HCT116 (cell line): ENCODE data around the gene RBBP8NL. TPM values are rescaled to one million over a fixed set of nuclear protein-coding genes. Genes with fewer than 3 reads are reported as not detected.

Experiments used
- ATAC-seq: fragments of 200-7000 bp; cut with Tn5 transposase; 2 replicates; pipeline ENCODE4 v1.9.1; 2020; ENCODE audit warnings: mild to moderate bottlenecking, moderate library complexity
- BruUV-seq: library from RNA; stranded (reverse); fragments of 400-500 nt; replicated peaks from 2 replicates; lab custom pipeline; 2021; lab: Mats Ljungman, UMichigan
- CTCF ChIA-PET: fragments of 300-600 bp; sonication (Branson Sonifier 250); formaldehyde crosslinking; loops from one replicate; lab custom pipeline; 2021; ENCODE audit warnings: antibody characterized with exemption; lab: Charles Lee
- POLR2A ChIA-PET: fragments of 300-600, 350-600 bp; sonication (Branson Sonifier 250); formaldehyde crosslinking; loops from one replicate; lab custom pipeline; 2021; ENCODE audit warnings: antibody characterized with exemption; lab: Charles Lee
- RAD21 ChIA-PET, 2 experiments: fragments of 300-600 bp; sonication (Branson Sonifier 250); formaldehyde crosslinking; loops; one replicate each; lab custom pipeline; 2023; ENCODE audit warnings: low total read pairs in 2 of 2; ENCODE audit not compliant: uncharacterized antibody in 2 of 2, unreplicated experiment in 2 of 2, low non-redundant PET in 1 of 2; lab: Charles Lee
- DNase-seq: peaks from one replicate; pipeline ENCODE4 v3.0.0-alpha.2; 2010; ENCODE audit warnings: low read depth, low spot score
- H2AFZ ChIP-seq: fragments of 200-600 bp; shearing (Covaris generic), sonication (generic); 2 replicates; pipeline ENCODE4 v1.6.1; 2017; ENCODE audit warnings: low read depth, mixed run types, mixed read lengths, antibody characterized with exemption, low read length; ENCODE audit not compliant: poor library complexity, severe bottlenecking
- H3K27ac ChIP-seq: 2 replicates; pipeline ENCODE4 v1.5.1; 2012; ENCODE audit warnings: low read depth, low read length
- H3K27me3 ChIP-seq: fragments of 200-600 bp; sonication (generic); 2 replicates; pipeline ENCODE4 v1.6.1; 2016; ENCODE audit warnings: mixed run types, low read length, mixed read lengths; ENCODE audit not compliant: insufficient read depth
- H3K36me3 ChIP-seq, 2 experiments: fragments of 200-500 bp in 1 of 2; fragments of 200-600 bp in 1 of 2; sonication (Bioruptor generic) in 1 of 2; sonication (generic) in 1 of 2; 2 replicates each; pipeline versions ENCODE4 v1.5.1 to v1.6.1; 2014 to 2016; ENCODE audit warnings: low read length in 2 of 2, inconsistent platforms in 1 of 2, mixed read lengths in 1 of 2, mixed run types in 1 of 2; ENCODE audit not compliant: insufficient read depth in 2 of 2, control insufficient read depth in 1 of 2
- H3K4me1 ChIP-seq, 2 experiments: fragments of 200-600 bp in 1 of 2; sonication (generic) in 1 of 2; 2 replicates each; pipeline versions ENCODE4 v1.5.1 to v1.6.1; 2012 to 2017; ENCODE audit warnings: low read length in 2 of 2, inconsistent platforms in 1 of 2, mild to moderate bottlenecking in 1 of 2, mixed read lengths in 1 of 2, mixed run types in 1 of 2, moderate library complexity in 1 of 2; ENCODE audit not compliant: insufficient read depth in 2 of 2, control insufficient read depth in 1 of 2
- H3K4me2 ChIP-seq: fragments of 200-600 bp; sonication (generic); 2 replicates; pipeline ENCODE4 v1.6.1; 2017; ENCODE audit warnings: mixed run types, low read length, mixed read lengths
- H3K4me3 ChIP-seq, 2 experiments: fragments of 200-600 bp in 1 of 2; sonication (generic) in 1 of 2; replicated peaks in 1 of 2; 2 replicates each; pipeline ENCODE4 v1.5.1; 2011 to 2016; ENCODE audit warnings: low read length in 2 of 2, control low read depth in 1 of 2, low read depth in 1 of 2, mild to moderate bottlenecking in 1 of 2, mixed read lengths in 1 of 2, mixed run types in 1 of 2
- H3K79me2 ChIP-seq: fragments of 200-600 bp; sonication (generic); 2 replicates; pipeline ENCODE4 v1.6.1; 2017; ENCODE audit warnings: mild to moderate bottlenecking, mixed run types, low read length, moderate library complexity, mixed read lengths; ENCODE audit not compliant: insufficient read depth
- H3K9ac ChIP-seq: fragments of 200-600 bp; sonication (generic); 2 replicates; pipeline ENCODE4 v1.6.1; 2016; ENCODE audit warnings: low read length, mixed read lengths
- H3K9me2 ChIP-seq: fragments of 200-600 bp; sonication (generic), shearing (Covaris generic); 2 replicates; pipeline ENCODE4 v1.6.1; 2017; ENCODE audit warnings: mixed run types, mild to moderate bottlenecking, moderate library complexity; ENCODE audit not compliant: insufficient read depth
- H3K9me3 ChIP-seq, 2 experiments: fragments of 200-500 bp in 1 of 2; fragments of 200-600 bp in 1 of 2; sonication (Bioruptor generic) in 1 of 2; sonication (generic) in 1 of 2; 2 replicates each; pipeline ENCODE4 v1.6.1; 2014 to 2017; ENCODE audit warnings: low read length in 2 of 2, mixed read lengths in 2 of 2, inconsistent platforms in 1 of 2, low read depth in 1 of 2, mild to moderate bottlenecking in 1 of 2, mixed run types in 1 of 2, moderate library complexity in 1 of 2; ENCODE audit not compliant: control insufficient read depth in 1 of 2, insufficient read depth in 1 of 2
- H4K20me1 ChIP-seq: fragments of 200-600 bp; sonication (generic), shearing (Covaris generic); 2 replicates; pipeline ENCODE4 v1.6.1; 2017; ENCODE audit warnings: mixed run types, mild to moderate bottlenecking, moderate library complexity; ENCODE audit not compliant: insufficient read depth
- RAD21 ChIP-seq: IDR thresholded peaks from 2 replicates; pipeline ENCODE4 v1.6.1; 2012; ENCODE audit warnings: low read depth, mild to moderate bottlenecking
- SRF ChIP-seq: IDR thresholded peaks from 2 replicates; pipeline ENCODE4 v1.6.1; 2012; ENCODE audit warnings: low read depth
- ZFX ChIP-seq: fragments of 450-650 bp; IDR thresholded peaks from 2 replicates; pipeline ENCODE4 v1.6.1; 2017
- intact Hi-C: fragments of 100-400 bp; cut with micrococcal nuclease; formaldehyde crosslinking; loops from 2 replicates; pipeline ENCODE4 v1.10.0; 2022
- total RNA-seq: library from RNA; stranded (reverse); gene quantifications from one replicate; pipeline ENCODE4 v1.2.1, GENCODE V29; 2021; ENCODE audit not compliant: unreplicated experiment
- TF ChIP-seq, protein P1 (sequence below), 3 experiments: fragments of 200-600 bp in 1 of 3; sonication (generic) in 1 of 3; IDR thresholded peaks in 2 of 3; conservative IDR thresholded peaks in 1 of 3; 2 replicates each; pipeline ENCODE4 v1.5.1; 2012 to 2017; ENCODE audit warnings: low read depth in 2 of 3, low read length in 2 of 3, antibody characterized with exemption in 1 of 3, borderline replicate concordance in 1 of 3, control low read depth in 1 of 3, mild to moderate bottlenecking in 1 of 3, mixed read lengths in 1 of 3, mixed run types in 1 of 3, moderate library complexity in 1 of 3; ENCODE audit not compliant: insufficient read depth in 1 of 3

RBBP8NL gene
- total RNA-seq, 1 experiment from 2014 or later: 0.59 TPM

DNA sequence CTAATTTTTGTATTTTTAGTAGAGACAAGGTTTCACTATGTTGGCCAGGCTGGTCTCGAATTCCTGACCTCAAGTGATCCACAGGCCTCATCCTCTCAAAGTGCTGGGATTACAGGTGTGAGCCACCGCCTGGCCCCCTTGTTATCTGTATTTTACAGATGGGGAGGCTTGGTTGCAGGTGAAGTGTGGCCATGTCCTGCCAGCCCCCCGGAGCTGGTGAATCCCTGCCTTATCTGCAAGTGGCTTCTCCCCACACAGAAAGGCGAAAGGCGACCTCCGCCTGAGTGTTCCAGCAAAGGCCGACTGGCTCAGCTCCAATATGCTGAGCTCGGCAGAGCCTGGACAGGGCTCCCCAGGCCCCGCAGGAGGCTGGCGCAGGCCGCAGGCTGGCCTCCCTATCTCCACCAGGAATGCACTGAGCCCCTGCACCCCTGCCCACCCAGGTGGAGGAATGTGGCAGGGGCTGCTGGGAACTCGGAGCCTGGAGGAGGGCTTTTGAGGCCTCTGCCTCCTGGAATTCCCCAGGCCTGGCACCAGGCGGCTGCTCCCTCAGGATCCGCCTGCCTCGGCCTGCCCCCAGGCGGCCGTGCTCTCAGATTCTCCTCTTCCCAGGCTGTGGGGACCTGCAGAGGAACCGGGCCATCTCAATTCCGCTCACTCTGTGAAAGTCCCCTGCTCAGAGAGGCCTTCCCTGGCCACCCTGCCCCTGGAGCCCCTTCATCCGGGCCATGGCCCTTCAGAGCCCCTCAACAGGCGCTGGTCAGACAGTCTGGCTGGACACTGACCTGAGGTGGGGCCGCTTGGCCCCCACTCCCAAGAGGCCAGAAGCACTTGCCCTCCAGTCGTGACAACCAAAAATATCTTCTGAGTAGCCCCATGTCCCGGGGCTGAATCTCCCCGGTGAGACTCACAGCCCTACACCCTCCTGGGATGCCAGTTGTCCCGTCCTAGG, 51.0 kb downstream of the RBBP8NL start:
- TF ChIP-seq, protein P1, sequence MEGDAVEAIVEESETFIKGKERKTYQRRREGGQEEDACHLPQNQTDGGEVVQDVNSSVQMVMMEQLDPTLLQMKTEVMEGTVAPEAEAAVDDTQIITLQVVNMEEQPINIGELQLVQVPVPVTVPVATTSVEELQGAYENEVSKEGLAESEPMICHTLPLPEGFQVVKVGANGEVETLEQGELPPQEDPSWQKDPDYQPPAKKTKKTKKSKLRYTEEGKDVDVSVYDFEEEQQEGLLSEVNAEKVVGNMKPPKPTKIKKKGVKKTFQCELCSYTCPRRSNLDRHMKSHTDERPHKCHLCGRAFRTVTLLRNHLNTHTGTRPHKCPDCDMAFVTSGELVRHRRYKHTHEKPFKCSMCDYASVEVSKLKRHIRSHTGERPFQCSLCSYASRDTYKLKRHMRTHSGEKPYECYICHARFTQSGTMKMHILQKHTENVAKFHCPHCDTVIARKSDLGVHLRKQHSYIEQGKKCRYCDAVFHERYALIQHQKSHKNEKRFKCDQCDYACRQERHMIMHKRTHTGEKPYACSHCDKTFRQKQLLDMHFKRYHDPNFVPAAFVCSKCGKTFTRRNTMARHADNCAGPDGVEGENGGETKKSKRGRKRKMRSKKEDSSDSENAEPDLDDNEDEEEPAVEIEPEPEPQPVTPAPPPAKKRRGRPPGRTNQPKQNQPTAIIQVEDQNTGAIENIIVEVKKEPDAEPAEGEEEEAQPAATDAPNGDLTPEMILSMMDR (IDR thresholded peaks at IDR 0.05 in 2 of 3, conservative IDR thresholded peaks at IDR 0.05 in 1 of 3; ENCODE audit: borderline replicate concordance in 1 of 3, insufficient read depth in 1 of 3, low read depth in 2 of 3, low read length in 2 of 3): peak in 2 of 3 experiments; percentile 29 to 49; a peak in 3 of 6 replicates
- no peak for TF ChIP-seq SRF
- TF ChIP-seq RAD21: peak; percentile 64
- no peak; the same call in 1 of the 2 replicates for TF ChIP-seq ZFX
- TF ChIP-seq, all 23 proteins: peak for 2
- Histone ChIP-seq H3K4me2 (no peak overlapping the region), H3K9me3 (no peaks in the 10 kb centered on the region), H3K36me3 (no peaks in the 10 kb centered on the region), H3K79me2 (no peaks in the 10 kb centered on the region), H3K27me3 (no peaks in the 10 kb centered on the region), H3K9me2 (no peaks in the 10 kb centered on the region), H4K20me1 (no peaks in the 10 kb centered on the region), H3K4me1 (peaks cover 24 to 49% of the 10 kb centered on the region in 2 experiments), H3K9ac (no peak overlapping the region), H3K27ac (no peak overlapping the region; the same call in 1 of the 2 replicates), H3K4me3 (no peak overlapping the region), H2AFZ (no peak overlapping the region)
- ChIA-PET POLR2A (no interaction called here), CTCF (interaction anchor here (0.7 to 1.5 kb wide), 4 partner anchors 69 to 365 kb away, joined by 3 to 6 read pairs (median 4); no protein-coding TSS in a partner anchor), RAD21 (interaction anchor here in 1 of 2 experiments (1.4 kb wide), 1 partner anchor 26 kb away, joined by 3 read pairs; no protein-coding TSS in a partner anchor)
- ATAC-seq (peak; percentile 57), DNase-seq (no peak)
- intact Hi-C loops: no loop called here
- no TSS peak for BruUV-seq
